H1 (cell line): Measurements from ENCODE around the gene AHI1. TPM values are rescaled to one million over a fixed set of nuclear protein-coding genes. Genes with fewer than 3 reads are reported as not detected.

Source experiments
- CBX5 ChIP-seq: fragments of 300-800, 300-1000 bp; sonication (generic); IDR thresholded peaks from 2 replicates; pipeline ENCODE4 v1.7.1; 2016; ENCODE audit warnings: antibody characterized with exemption, low read length, low read depth
- CHD7 ChIP-seq: fragments of 300-600 bp; sonication (generic); IDR thresholded peaks from 2 replicates; pipeline ENCODE4 v1.7.1; 2012; ENCODE audit warnings: low read length, moderate library complexity, mild to moderate bottlenecking, inconsistent platforms; ENCODE audit not compliant: insufficient replicate concordance
- EGR1 ChIP-seq: IDR thresholded peaks from 2 replicates; pipeline ENCODE4 v1.6.1; 2011; ENCODE audit warnings: low read depth, low read length, borderline replicate concordance
- JUN ChIP-seq: IDR thresholded peaks from 2 replicates; pipeline ENCODE4 v1.6.1; 2011; ENCODE audit warnings: low read depth, mild to moderate bottlenecking, improper control_type of control experiment, low read length
- MAFK ChIP-seq: IDR thresholded peaks from 2 replicates; pipeline ENCODE4 v1.6.1; 2012; ENCODE audit warnings: low read depth, mild to moderate bottlenecking, improper control_type of control experiment, low read length
- RFX5 ChIP-seq: IDR thresholded peaks from 2 replicates; pipeline ENCODE4 v1.6.1; 2011; ENCODE audit warnings: low read depth, low read length, improper control_type of control experiment, borderline replicate concordance
- RXRA ChIP-seq: IDR thresholded peaks from 2 replicates; pipeline ENCODE4 v1.6.1; 2011; ENCODE audit warnings: low read depth, mild to moderate bottlenecking, low read length, moderate library complexity; ENCODE audit not compliant: insufficient read depth
- TAF7 ChIP-seq: optimal IDR thresholded peaks from 2 replicates; pipeline ENCODE3; 2011; ENCODE audit warnings: low read depth, mild to moderate bottlenecking, inconsistent platforms, low read length, moderate library complexity, borderline replicate concordance
- polyA plus RNA-seq, 7 experiments: library from polyadenylated mRNA; depleted of rRNA in 3 of 7; stranded (reverse) in 5 of 7; unstranded in 2 of 7; fragments of >200 nt in 5 of 7; fragments of 200-250 nt in 2 of 7; gene quantifications; 1 replicate in 5 of 7; 2 replicates in 1 of 7; 4 replicates in 1 of 7; pipeline versions ENCODE4 v1.2.1 to v1.2.3, GENCODE V29; 2011 to 2013; ENCODE audit warnings: missing spikeins in 2 of 7, mixed read lengths in 2 of 7
- total RNA-seq: library from RNA; stranded (reverse); fragmentation: NEBNext Ultra II Directional; extraction: Animal tissue kit (Norgen Biotek cat#: 25700); gene quantifications from 2 replicates; pipeline ENCODE4 v1.2.1, GENCODE V29; 2021

Gene AHI1
- total and polyA plus RNA-seq, 2 of the 8 experiments (the other 6 are each of a cell fraction or from before 2014, with no cell fraction given) = 4.2 to 19.6 TPM

- TF ChIP-seq EGR1 (no peak), RXRA (no peak), CBX5 (no peak), RFX5 (no peak), TAF7 (no peak), MAFK (no peak), CHD7 (no peak), JUN (no peak)
These were observed 107.1 kb downstream of the AHI1 start (continued) for GRCh38 chr6:135390458-135390857.
